Left lobe of liver (tissue), 2 donors: ENCODE results near the gene IGF2BP1. TPM values are rescaled to one million over a fixed set of nuclear protein-coding genes. Genes with fewer than 3 reads are reported as not detected.
"Not testable (repeated sequence)": the region's sequence is repeated elsewhere in the genome, so short reads cannot be mapped to it uniquely, and the experiment has no call there.

Experiments used
- ATAC-seq: fragments of 200-7000 bp; cut with Tn5 transposase; one replicate; pipeline ENCODE4 v1.9.1; 2020; ENCODE audit warnings: mild to moderate bottlenecking, moderate library complexity
- DNase-seq: peaks from one replicate; pipeline ENCODE4 v3.0.0-alpha.2; 2020; ENCODE audit warnings: low spot score
- total RNA-seq: library from RNA; stranded (reverse); gene quantifications from one replicate; pipeline ENCODE4 v1.2.1, GENCODE V29; 2021
- donor health status: DM: no; HTN: no; CAD: no; lungs with moderate emphysema.
- donor health status: DM: no; HTN: yes; CAD: no.

IGF2BP1 gene
- total RNA-seq, 1 donor from 2014 or later, result 1.2 TPM

DNA sequence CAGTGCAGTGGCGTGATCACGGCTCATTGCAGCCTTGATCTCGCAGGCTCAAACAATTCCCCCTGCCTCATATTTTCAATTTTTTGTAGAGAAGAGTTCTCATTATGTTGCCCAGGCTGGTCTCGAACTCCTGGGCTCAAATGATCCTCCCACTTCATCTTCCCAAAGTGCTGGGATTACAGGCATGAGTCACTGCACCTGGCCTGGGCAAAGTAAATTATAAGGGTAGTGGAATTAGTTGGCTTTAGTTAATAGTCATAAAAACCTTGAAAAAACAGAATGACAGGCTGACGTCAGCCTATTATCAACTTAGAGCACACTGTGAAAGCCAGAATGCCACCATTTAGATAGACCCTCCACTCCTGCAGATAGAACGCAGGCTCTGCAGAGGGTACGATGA, 91.9 kb downstream of the IGF2BP1 start:
- DNase-seq, result no peak
- no peak for ATAC-seq

DNA sequence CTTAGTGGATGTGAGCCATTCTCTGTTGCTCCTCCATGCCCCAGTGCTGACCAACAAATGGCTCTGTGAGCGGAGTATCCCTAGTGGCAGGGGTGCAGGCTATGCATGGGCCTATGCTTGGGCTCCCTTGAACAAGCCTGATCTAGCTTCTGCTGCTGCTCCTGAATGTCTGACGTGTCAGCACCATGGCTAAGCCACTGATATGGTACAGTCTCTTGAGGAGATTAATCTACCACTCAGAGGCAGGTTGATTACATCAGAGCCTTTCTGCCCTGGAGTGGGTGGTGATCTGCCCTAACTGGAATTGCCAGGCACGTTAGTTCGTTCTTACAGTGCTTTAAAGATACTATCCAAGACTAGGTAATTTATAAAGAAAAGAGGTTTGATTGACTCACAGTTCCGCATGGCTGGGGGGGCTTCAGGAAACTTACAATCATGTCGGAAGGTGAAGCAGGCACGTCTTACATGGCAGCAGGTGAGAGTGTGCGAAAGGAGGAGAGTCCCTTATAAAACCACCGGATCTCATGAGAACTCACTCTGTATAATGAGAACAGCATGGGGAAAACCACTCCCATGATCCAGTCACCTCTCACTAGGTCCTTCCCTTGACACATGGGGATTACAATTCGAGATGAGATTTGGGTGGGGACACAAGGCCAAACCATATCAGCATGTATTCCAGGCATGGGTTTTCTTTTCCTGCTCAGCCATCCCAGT, 93.9 kb downstream of the IGF2BP1 start:
- DNase-seq (no peak), ATAC-seq (no peak)

DNA sequence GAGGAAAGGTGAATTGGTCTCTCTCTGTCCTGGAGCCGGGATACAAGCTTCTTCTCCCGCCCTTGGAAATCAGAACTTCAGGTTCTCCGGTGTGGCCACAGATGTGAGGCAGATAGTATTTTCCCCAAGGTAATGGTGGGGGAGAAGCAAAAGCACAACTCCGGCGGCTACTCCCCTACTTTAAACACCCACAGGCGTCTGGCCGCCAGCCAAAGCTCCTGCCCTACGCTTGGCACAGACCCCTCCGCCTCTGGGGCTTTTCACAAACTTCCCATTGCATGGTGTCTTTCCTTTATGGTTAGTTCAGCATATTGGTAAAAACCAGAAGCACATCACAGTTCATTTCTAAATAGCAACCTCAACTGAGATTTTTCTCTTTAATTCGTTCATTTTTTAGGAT, 95.9 kb downstream of the IGF2BP1 start:
- DNase-seq (no peak), ATAC-seq (no peak)

DNA sequence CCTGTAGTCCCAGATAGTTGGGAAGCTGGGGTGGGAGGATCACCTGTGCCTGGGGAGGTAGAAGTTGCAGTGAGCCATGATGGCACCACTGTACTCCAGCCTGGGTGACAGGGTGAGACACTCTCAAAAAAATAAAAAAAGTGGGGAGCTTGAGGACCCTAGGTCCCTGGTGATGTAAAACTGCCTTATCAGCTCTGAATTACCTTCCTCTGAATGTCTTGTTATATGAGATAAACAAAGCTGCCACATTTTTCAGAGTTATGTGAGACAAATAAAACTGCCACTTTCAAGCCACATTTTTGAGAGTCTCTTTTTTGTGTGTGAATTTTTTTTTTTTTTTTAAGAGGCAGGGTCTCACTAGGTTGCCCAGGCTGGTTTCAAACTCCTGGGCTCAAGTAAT, 103.4 kb downstream of the IGF2BP1 start:
- DNase-seq, result no peak

DNA sequence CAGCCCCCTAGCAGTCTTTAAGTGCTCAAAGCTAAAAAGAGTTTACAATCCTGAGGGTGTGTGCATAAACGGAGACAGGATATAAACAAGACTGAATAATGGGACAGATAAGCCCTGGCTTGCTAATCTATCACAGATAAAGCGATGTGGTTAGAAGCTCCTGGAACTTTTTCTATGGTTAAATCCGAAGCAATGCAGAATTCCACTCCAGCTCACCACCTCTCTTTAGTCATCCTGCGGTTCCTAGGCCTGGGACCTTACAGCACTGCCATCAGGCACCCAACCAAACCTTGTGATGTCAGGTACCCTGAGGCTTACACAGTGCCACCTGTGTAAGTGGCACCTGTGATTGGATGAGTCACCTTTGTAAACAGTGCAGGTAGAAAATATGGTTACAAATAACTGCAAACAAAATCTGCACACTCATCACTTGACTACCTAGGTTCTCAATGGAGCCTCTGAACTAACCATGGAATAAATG, 103.9 kb downstream of the IGF2BP1 start:
- DNase-seq (no peak), ATAC-seq (no peak)

More for the DNA sequence above, 103.4 kb downstream of the IGF2BP1 start:
- ATAC-seq, result no peak

DNA sequence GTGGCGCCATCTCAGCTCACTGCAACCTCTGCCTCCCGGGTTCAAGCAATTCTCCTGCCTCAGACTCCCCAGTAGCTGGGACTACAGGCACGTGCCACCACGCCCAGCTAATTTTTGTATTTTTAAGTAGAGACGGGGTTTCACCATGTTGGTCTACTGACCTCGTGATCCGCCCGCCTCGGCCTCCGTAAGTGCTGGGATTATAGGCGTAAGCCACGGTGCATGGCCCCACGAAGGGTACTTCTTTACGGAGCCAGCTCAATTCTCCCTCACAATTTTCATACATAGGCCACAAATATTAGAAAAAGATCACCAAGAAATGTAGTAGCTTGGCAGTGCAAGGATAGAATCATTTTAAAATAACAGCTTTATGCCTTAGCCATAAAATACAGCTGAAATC, 106.2 kb downstream of the IGF2BP1 start:
- DNase-seq, ATAC-seq: not testable (repeated sequence)

DNA sequence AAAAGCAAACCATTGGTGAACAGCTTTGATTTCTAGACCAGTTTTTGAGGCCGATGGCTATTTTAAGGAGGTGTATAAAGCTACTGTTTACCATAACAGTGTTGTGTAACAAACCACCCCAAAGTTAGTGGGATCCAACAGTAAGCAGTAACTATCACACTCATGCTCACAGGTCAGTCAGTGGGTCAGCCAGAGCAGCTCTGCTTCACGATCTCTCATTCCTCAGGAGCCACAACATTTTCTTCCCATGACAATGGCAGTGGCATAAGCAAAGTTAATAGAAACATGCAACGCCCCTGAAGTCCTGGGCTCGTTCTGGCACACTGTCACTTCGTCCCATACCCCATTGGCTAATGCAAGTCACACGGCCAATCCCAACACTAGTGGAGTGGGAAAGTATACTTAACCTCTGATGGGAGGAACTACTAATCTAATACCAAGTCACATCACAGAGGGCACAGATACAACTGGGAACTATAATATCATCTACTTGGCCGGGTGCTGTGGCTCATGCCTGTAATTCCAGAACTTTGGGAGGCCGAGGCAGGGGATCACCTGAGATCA, 107.4 kb downstream of the IGF2BP1 start:
- DNase-seq (no peak), ATAC-seq (no peak)

Other genes starting within 250 kb of the IGF2BP1 start
- not detected for gene TTLL6, start 180.2 kb upstream of the IGF2BP1 start, total RNA-seq
- 66.8 TPM for gene CALCOCO2, start 166.3 kb upstream of the IGF2BP1 start, total RNA-seq
- 55.2 TPM for gene ATP5MC1, start 104.6 kb upstream of the IGF2BP1 start, total RNA-seq
- gene UBE2Z, start 89.0 kb upstream of the IGF2BP1 start, total RNA-seq, result 18.7 TPM
- gene SNF8, start 52.5 kb upstream of the IGF2BP1 start, total RNA-seq, result 53.4 TPM
- not detected for gene GIP, start 28.8 kb upstream of the IGF2BP1 start, total RNA-seq
- gene B4GALNT2, start 135.4 kb downstream of the IGF2BP1 start, total RNA-seq, result 0.03 TPM
- gene GNGT2, start 213.2 kb downstream of the IGF2BP1 start, total RNA-seq, result 0.20 TPM
- gene ABI3, start 213.3 kb downstream of the IGF2BP1 start, total RNA-seq, result 4.0 TPM
- 0.28 TPM for gene PHOSPHO1, start 233.4 kb downstream of the IGF2BP1 start, total RNA-seq